Brain microvascular endothelial cell (primary cell): ENCODE measurements around the gene TTC9C.
A peak's percentile ranks its signal among the peaks of the same experiment; 100 is the strongest.

Experiments used
- DNase-seq: peaks from one replicate; pipeline ENCODE4 v3.0.0-alpha.2; 2020
- H3K27ac ChIP-seq: fragments of 250-450 bp; sonication (Bioruptor Pico); 2 replicates; pipeline ENCODE4 v1.5.1; 2020; ENCODE audit warnings: mild to moderate bottlenecking, moderate library complexity
- H3K27me3 ChIP-seq: fragments of 250-450 bp; sonication (Bioruptor Pico); replicated peaks from 2 replicates; pipeline ENCODE4 v1.5.1; 2020; ENCODE audit warnings: mild to moderate bottlenecking
- H3K36me3 ChIP-seq: fragments of 250-450 bp; sonication (Bioruptor Pico); replicated peaks from 2 replicates; pipeline ENCODE4 v1.5.1; 2020; ENCODE audit warnings: mild to moderate bottlenecking
- H3K4me3 ChIP-seq: 2 replicates; pipeline ENCODE4 v1.5.1; 2011; ENCODE audit warnings: low read depth, mild to moderate bottlenecking, control low read depth, low read length, moderate library complexity
- CTCF ChIP-seq: IDR thresholded peaks from 2 replicates; pipeline ENCODE4 v1.5.1; 2011; ENCODE audit warnings: low read depth, mild to moderate bottlenecking, moderate library complexity, low read length, control low read depth, inconsistent platforms; ENCODE audit errors: missing control alignments
- in situ Hi-C: cut with HindIII; loops from 2 replicates; pipeline ENCODE4 v1.10.0; 2017; ENCODE audit warnings: low sequenced_read_pairs, low pct_ligation_motif_present

Gene TTC9C

DNA sequence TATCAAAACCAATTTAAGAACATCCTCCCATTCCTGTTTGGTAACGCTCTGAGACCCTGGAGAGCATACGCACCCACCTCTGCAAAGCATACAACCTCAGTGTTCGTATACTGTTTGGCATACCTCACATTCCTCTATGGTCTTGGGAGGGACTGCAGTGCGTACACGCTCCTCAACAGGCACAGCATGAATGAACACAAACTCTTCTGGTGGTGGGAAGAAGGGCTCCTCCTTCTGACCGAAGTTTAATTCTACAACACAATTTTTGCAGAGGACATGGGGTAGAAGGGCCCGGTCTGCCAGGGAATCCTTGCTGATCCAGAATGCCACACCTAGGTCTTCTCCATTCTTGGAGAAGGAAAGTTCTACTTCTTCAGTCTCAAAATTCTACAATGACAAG is 6.3 kb upstream of the TTC9C start:
- TF ChIP-seq CTCF: peak; percentile 29

DNA sequence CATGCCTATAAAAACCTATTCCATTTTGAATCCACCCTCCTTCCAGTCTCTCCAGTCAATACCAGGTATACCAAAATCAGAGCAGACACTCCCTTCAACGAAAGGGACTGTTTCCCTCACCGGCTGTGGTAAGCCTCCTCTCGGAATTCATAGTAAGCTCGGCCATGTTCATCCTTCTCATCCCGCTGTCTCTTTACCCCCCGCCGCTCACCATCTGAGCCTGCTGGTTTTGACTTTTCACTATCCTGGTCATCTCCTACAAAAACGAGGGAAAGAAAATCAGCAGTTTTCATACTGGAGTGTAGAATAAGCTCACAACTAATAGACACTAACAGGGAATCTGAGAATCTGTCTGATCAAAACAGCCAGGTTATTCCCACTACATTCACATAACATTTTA is 4.1 kb upstream of the TTC9C start:
- H3K27ac ChIP-seq: no peak overlapping the region
- H3K4me3 ChIP-seq: peak overlapping the region; percentile 18
- TF ChIP-seq CTCF: no peak
- DNase-seq: no peak
- H3K36me3 ChIP-seq: peaks cover 44% of the 10 kb centered on the region
- in situ Hi-C loops: no loop called here
- H3K27me3 ChIP-seq: no peaks in the 10 kb centered on the region

More for the DNA sequence above, 6.3 kb upstream of the TTC9C start:
- in situ Hi-C loops: no loop called here
- Histone ChIP-seq H3K4me3 (no peak overlapping the region), H3K27me3 (no peaks in the 10 kb centered on the region), H3K36me3 (peaks cover 63% of the 10 kb centered on the region), H3K27ac (no peak overlapping the region)
- peak; percentile 34 for DNase-seq

DNA sequence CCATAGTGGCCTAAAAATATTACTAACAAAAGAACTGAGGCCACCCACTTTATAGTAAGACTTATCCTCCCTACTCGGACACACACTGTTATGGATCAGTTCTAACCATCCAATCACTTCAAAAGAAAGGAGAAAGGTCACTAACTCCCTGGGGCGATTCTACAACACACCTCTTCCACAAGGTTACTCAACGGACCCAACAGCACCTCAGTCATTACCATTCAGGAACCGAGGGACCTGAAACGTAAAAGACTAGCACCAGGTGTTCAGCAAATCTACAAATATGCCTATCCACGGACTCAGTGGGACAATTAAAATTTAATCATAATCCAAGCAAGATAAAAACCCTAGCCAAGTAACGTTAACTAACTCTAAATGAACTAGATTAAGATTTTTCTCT is 2.6 kb upstream of the TTC9C start:
- no peaks in the 10 kb centered on the region for H3K27me3 ChIP-seq
- peak overlapping the region; percentile 95 for H3K27ac ChIP-seq
- peak overlapping the region; percentile 93 for H3K4me3 ChIP-seq
- TF ChIP-seq CTCF: no peak
- no peak for DNase-seq
- peaks cover 33% of the 10 kb centered on the region for H3K36me3 ChIP-seq
- in situ Hi-C loops: no loop called here

- in situ Hi-C loops: no loop called here
- no peak for DNase-seq
- H3K27ac ChIP-seq: peak overlapping the region; percentile 95
Measured at GRCh38 chr11:62726156-62726914, 2.0 kb upstream of the TTC9C start.

DNA sequence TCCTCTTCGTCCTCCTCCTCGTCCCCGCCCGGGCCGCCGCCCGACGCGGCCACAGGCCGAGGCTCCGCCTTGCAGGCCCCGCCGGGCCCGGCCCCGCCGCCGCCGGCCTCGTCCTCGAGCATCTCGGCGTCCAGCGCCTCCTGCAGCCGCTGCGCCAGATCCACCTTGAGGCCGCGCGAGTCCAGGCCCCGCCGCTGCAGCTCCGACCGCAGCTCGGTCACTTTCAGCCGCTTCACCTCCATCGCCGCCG is 1.4 kb upstream of the TTC9C start:
- H3K36me3 ChIP-seq: peaks cover 28% of the 10 kb centered on the region
- no peak for DNase-seq
- TF ChIP-seq CTCF: no peak
- H3K27me3 ChIP-seq: no peaks in the 10 kb centered on the region
- H3K27ac ChIP-seq: peak overlapping the region; percentile 95
- in situ Hi-C loops: no loop called here
- peak overlapping the region; percentile 93 for H3K4me3 ChIP-seq

More at GRCh38 chr11:62726156-62726914, 2.0 kb upstream of the TTC9C start:
- peak overlapping the region; percentile 93 for H3K4me3 ChIP-seq
- peaks cover 33% of the 10 kb centered on the region for H3K36me3 ChIP-seq
- no peaks in the 10 kb centered on the region for H3K27me3 ChIP-seq
- no peak for TF ChIP-seq CTCF
